HG02884 (cell line): Measurements from ENCODE around the gene CDH12.
"Not testable (repeated sequence)": the region's sequence is repeated elsewhere in the genome, so short reads cannot be mapped to it uniquely, and the experiment has no call there.

Experiments
- ATAC-seq: cut with Tn5 transposase; IDR thresholded peaks from one replicate; pipeline ENCODE4 v1.9.1; 2021; ENCODE audit warnings: mild to moderate bottlenecking, moderate library complexity; ENCODE audit not compliant: unreplicated experiment

The CDH12 gene

GRCh38 chr5:22471154-22471553, 382.0 kb downstream of the CDH12 start:
- ATAC-seq = no peak

DNA sequence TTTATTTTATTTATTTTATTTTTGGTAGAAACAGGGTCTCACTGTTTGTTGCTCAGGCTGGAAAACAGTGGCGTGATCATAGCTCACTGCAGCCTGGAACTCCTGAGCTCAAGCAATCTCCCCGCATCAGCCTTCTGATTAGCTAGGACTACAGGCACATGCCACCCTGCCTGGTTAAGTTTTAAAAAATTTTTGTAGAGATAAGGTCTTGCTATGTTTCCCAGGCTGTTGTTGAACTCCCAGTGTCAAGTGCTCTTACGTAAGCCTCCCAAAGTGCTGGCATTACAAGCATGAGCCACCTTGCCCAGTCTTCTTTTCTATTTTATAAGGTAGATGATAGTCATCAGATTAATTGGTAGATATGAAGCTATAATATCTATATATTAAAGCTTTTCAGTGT, 382.7 kb downstream of the CDH12 start:
- no peak for ATAC-seq

- no peak for ATAC-seq
Observed at GRCh38 chr5:22465616-22466015, 387.5 kb downstream of the CDH12 start.

DNA sequence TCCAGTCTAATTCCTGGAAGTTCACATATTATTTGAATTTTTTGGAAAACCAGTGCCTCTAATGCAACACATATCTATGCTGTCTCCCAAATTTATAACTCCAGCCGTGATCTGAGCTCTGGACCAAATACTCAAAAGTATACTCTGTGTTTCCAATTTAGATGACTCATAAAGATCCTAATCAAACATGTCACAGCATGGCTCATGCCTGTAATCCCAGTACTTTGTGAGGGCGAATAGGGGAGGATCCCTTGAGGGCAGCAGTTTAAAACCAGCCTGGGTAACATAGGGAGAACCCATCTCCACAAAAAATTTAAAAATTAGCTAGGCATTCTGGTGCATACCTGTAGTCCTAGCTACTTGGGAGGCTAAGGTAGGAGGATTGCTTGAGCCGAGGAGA, 388.0 kb downstream of the CDH12 start:
- ATAC-seq = no peak

- ATAC-seq = no peak
Observed at GRCh38 chr5:22460189-22460588, 393.0 kb downstream of the CDH12 start.

DNA sequence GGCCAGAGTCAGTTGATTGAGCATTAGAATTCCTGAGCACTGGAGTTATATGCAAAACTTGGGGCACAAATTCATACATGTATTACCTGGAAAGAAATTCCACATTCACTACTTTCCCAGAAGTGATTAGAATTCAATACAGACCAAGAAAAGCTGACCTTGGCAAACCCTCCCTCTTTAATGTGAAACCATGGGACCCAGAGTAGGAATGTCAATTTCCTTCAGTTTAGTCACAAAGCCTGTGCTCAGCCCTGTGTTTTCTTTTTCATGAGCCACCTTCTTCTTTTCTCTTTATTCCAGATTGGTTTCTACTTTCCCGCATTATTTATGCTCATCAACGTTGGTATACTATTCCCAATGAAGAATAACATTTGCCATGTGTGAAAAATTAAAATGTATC, 420.2 kb downstream of the CDH12 start:
- no peak for ATAC-seq

GRCh38 chr5:22431840-22432239, 421.3 kb downstream of the CDH12 start:
- no peak for ATAC-seq

- no peak for ATAC-seq
Observed at GRCh38 chr5:22431406-22431805, 421.7 kb downstream of the CDH12 start.

DNA sequence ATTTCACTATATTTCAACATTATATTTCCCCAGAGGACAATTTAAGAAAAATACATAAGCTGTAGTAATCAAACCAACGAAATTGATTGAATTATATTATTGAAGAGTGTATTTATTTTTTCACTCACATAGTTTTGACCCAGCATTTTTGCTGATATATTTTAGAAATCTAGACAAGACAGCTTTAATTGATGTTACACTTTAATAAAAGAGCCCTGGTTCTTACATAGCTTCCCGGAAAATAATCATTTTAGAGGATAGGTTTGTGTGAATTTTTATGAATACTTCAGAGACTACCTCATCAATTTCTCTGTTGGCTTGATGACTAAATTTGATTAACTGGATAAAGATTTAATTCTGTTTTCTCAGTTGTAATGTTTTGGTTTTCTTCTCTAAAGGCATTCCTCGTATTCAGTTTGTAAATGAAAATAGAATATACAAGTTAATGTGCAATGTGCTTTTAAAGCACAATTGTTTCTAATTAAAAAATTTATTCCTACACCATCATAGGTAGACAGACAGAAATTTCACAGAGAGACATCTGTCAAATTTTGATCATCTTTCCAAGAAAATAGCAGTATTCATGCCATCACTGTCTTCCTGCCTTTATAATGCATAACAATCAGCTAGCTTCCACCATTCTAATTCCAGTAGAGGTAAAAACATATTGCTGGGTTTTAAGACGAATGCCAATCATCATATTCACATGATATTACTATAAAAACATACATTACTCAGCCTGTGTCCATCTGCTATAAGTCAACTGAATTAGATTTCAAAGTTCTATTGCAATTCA, 441.4 kb downstream of the CDH12 start:
- no peak for ATAC-seq

GRCh38 chr5:22391956-22392355, 461.2 kb downstream of the CDH12 start:
- ATAC-seq = no peak

DNA sequence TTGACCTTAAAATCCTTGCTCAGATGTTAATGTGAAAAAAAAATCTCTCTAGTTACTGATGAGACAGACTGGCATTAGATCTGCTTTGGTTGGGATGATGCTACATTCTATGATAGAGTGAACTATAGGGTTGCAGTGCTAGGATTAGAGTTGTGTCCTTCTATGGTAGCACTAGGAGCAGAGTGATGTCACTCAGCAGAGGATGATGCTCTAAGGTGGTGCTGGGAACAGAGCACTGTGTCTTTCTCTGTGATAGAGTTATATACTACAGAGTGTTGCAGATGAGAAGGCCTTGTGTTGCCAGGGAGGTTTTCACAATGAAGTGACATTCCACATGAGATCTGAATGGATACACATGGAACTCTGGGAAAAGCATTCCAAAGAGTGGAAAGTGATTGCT, 462.3 kb downstream of the CDH12 start:
- ATAC-seq = no peak

DNA sequence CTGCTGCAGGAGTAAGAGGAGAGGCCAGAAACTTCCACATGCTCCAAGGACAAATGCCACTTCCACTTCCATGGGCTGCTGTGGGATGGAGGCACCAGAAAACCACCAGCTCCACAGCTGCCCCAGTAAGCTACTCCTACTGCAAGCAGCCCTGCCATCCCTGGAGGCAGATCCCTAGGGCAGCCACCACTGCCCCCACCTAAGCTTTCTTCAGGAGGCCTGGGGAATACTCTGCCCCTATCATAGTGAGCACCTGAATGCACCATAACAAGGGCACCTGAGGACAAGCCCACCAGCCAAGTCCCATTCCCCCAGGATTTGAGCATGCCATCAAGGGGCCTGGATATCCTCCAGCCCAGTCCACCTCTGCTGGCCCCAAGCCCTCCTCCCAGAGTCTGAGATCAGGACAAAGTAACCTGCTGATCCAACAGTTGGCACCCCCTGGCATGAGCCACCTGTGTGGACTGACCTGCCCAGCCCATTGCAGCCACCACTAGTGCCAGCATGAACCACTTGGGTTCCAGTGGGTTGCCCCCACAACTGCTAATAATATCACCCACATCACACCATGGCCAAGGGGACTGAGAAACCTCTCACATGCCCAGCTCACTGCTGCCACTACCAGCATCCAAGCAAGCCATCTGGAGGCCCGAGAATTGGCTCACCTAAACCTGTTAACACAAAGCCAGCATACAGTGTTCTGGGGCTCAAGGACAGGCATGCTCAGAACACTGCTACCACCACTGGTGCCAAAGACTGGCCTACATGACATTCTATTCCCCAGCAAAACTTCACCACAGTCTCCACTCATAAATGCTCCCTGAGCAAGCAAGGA, 480.1 kb downstream of the CDH12 start:
- no peak for ATAC-seq

DNA sequence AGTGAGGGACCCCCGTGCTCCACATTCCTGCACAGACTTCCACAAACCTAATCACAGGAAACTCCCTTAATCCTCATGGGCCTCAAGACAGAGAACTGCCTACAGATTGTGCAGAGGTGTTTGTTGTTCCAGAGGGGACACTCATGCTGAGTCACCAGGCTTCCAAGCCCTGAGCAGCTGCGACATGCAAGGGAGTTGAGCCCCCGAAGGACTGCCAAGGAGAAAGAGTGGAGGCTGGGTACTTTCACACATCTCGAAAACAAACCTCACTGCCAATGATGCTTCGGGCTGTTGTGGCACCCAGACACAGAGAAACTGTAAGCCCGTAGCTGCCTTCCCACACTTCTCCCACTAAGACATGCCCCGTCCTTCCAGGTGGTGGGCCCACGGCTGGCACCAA, 480.8 kb downstream of the CDH12 start:
- ATAC-seq = no peak

DNA sequence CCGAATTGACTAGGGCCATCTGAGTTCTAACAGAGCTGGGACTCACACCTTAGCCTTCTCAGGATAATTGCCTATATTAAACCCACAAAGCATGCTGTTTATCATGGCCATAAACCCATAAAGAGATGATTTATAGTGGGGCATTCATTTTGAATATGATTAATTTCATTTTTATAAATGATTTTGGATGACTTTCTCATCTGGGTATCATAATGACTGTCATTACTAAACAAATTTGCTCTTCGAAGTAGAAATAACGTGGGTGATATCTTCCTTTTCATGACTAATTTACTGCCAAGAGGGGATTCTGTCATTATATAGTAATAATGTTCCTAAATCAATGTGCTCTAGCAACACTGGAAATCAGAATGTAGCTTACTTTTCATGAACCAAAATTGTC, 498.2 kb downstream of the CDH12 start:
- no peak for ATAC-seq

- ATAC-seq = no peak
Observed at GRCh38 chr5:22352493-22352892, 500.7 kb downstream of the CDH12 start.

DNA sequence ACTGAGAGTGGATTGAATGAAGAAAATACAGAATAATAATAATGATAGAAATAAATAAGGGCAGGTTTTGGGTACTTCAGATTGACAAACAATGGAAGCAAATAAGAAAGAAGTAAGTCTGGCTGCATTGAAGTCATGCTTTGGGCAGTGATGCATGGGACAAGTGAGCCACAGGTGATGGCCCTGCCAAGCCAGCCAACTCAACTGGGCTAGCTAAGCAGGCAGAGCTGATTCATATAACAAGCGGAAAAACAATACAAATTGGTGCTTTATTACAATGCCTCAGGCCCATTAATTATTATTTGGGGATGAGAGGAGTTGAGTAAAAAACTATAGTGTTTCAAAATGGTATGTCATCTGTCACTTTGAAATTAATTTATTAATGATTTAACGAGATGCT, 502.0 kb downstream of the CDH12 start:
- no peak for ATAC-seq

DNA sequence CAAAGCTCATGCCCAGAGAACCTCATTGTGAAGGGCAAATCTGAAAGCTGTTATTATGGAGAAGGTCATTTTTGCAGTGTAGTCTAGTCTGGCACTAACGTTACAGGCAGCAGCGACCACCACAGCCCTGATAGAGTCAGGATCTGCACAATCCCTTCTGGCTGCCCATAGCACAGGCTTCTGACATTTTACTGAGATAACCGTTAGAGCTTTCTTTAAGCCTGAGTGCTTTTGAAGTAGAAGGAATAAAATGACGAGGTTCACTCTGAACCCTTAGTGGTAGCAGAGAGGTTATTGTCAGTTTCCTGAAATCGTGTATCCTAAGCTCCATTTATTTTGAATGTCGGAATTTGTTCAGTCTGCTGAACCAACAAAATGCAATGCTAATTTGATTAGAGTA, 505.1 kb downstream of the CDH12 start:
- no peak for ATAC-seq

- no peak for ATAC-seq
Observed at GRCh38 chr5:22344000-22344399, 509.1 kb downstream of the CDH12 start.

- no peak for ATAC-seq
Observed at GRCh38 chr5:22341406-22341805, 511.7 kb downstream of the CDH12 start.

GRCh38 chr5:22332949-22333348, 520.2 kb downstream of the CDH12 start:
- not testable (repeated sequence) for ATAC-seq

DNA sequence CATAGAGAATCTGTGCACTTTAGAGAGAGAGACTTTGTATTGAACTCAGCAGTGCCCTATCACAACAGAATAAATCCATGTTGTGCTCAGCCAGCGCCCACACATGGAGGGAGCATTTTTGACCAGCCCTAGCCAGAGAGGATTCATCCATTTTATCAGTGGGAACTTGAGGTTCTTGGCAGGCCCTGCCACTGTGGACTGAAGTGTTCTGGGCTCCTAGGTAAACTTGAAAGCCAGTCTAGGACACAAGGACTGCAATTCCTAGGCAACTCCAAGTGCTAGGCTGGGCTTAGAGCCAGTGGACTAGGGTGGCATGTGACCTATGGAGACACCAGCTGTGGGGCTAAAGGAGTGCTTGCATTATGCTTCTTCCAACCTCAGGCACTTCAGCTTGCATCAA, 523.5 kb downstream of the CDH12 start:
- no peak for ATAC-seq

- no peak for ATAC-seq
Observed at GRCh38 chr5:22319798-22320197, 533.3 kb downstream of the CDH12 start.
